GM08714 (cell line): ENCODE results near the gene SIM2.

ENCODE experiments used
- H3K4me3 ChIP-seq: fragments of 200-500 bp; sonication (Bioruptor generic); 2 replicates; pipeline ENCODE4 v1.5.1; 2014; ENCODE audit warnings: mild to moderate bottlenecking, low read length, inconsistent platforms
- ZNF274 ChIP-seq: IDR thresholded peaks from 2 replicates; pipeline ENCODE4 v1.6.1; 2012; ENCODE audit warnings: mild to moderate bottlenecking, low read depth, low read length

SIM2 gene

GRCh38 chr21:36783612-36784374 lies 84.9 kb downstream of the SIM2 start:
- no peak overlapping the region for H3K4me3 ChIP-seq
- no peak for TF ChIP-seq ZNF274

DNA sequence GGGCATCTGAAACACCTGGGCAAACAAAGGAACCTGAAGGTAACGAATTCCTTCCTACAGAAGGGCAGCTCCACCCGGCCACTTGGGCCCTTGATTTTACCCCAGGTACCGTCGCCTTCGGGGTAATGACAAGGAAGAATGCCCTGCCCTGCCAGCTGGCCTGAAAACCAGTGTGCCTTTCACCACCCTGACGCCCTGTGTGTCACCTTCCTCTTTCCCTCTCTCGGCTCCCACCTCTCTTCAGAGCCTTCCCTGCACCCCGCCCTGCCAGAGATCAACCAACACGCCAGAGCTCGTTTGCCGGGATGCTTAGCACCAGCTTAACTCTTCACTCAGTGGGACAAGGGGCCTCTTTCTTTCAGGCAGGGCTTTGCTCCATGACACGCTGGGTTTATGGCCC lies 86.0 kb downstream of the SIM2 start:
- no peak overlapping the region for H3K4me3 ChIP-seq
- TF ChIP-seq ZNF274, result no peak

DNA sequence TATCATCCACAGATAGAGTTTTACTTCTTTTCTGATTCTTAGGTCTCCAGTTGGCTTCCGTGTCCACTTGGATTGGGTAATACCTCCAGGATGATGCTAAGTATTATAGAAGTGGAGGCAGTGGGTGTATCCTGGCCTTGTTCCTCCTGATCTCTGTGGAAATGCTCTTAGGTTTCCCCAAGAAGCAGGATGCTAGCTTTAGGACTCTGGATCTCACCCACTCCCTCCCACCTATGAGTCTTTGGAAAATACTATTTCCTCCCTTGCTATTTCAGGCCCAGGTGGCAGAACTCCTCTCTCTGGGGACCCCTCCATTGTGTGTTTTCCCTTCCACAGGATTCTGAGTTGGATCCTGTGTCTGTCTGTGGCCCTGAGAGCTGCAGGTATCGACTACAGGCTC lies 86.7 kb downstream of the SIM2 start:
- no peak overlapping the region for H3K4me3 ChIP-seq
- no peak for TF ChIP-seq ZNF274

GRCh38 chr21:36786186-36786585 lies 87.3 kb downstream of the SIM2 start:
- no peak overlapping the region for H3K4me3 ChIP-seq
- TF ChIP-seq ZNF274, result no peak

- no peak for TF ChIP-seq ZNF274
- H3K4me3 ChIP-seq, result no peak overlapping the region
Observed at GRCh38 chr21:36788120-36788638, 89.3 kb downstream of the SIM2 start.

DNA sequence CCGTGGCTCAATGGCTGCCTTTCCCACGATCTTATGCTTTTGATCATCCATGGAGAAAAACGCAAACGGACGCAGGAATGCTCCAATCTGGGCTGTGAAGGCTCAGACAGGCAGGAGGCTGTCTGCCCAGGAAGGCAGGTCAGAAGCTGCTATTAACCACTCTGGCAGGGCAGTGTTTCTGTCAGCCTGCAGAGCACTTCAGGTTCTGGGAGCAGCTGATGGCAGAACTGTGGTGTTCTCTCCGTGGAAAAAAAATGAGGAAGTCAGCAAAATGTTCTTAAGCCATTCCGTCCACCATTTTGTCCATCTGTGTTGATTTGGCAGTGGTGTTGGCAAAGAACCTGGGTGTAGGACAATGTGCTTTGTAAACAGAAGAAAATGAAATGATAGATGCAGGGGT lies 91.7 kb downstream of the SIM2 start:
- TF ChIP-seq ZNF274, result no peak
- H3K4me3 ChIP-seq, result no peak overlapping the region

GRCh38 chr21:36791180-36791579 lies 92.3 kb downstream of the SIM2 start:
- H3K4me3 ChIP-seq, result no peak overlapping the region
- no peak for TF ChIP-seq ZNF274

DNA sequence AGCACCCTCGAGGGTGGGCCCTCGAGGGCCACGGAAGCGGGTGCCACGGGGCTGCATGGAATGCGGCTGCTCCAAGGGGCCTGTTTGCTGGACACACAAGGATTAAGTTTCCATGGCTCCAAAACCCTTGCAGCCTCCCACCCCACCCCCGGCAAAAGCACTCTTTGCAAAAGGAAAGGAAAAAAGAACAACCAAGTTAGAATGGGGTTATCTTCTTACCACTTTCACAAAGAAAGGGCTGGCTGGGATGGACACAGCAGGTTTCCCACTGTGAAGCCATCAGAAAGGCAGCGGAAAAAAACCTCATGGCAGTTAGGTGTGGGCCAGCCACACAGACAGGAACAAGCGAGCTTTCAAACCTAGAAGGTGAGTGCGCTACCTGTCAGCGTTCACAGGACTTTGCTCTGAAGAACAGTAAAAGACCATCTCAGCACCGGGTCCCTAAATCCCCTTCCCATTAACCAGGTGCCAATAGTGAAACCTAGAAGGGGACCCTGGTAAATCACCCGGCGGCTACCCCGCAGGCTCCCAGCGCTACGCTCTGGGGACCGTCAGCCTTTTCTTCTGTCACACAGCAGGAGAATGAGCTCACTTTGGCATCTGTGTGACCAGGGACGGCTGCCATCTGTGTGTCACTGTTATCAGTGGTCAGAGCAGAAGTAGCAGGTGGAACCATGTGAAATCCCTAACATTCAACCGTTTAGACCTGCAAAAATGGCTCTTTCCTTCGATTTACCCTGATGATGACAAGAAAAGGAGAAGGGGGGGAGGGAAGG lies 93.0 kb downstream of the SIM2 start:
- no peak overlapping the region for H3K4me3 ChIP-seq
- no peak for TF ChIP-seq ZNF274

- no peak overlapping the region for H3K4me3 ChIP-seq
- no peak for TF ChIP-seq ZNF274
Observed at GRCh38 chr21:36792505-36792967, 93.6 kb downstream of the SIM2 start.

DNA sequence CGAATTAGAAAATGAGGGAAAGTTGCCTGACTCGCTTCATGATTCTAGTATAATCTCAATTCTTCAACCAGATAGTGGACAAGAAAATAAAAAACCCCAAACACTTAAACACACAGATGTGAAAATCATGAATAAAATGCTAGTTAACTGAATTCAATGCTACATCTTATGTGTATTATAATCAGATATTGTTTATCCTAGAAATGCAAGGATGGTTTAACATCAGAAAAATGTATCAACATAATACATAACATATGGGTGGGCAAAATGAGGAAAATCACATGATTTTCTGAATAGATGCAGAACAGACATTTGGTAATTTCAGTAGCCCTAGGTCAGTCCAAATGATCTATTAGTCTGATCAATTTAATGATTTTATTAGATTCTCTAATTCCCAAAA lies 97.2 kb downstream of the SIM2 start:
- no peak for TF ChIP-seq ZNF274
- no peak overlapping the region for H3K4me3 ChIP-seq

DNA sequence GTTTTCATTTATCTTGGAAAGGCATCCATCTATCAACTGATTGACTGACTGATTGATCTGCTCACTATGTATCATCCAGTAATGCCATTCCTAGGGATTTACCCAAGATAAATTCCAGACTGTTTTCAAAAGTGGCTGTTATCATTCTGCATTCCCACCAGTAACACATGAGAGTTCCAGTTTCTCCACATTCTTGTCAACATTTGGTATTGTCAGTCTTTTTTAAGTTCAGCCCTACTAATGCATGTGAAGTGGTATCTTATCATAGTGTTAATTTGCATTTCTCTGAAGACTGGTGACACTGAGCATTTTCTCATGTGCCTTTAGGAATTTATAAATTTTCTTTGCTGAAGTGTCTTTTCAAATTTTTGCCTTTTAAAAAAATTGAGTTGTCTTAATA lies 99.6 kb downstream of the SIM2 start:
- H3K4me3 ChIP-seq, result no peak overlapping the region
- no peak for TF ChIP-seq ZNF274
